ENCODE data around the gene SLC8A2. TPM values are rescaled to one million over a fixed set of nuclear protein-coding genes. Genes with fewer than 3 reads are reported as not detected.

SLC8A2 gene
- total RNA-seq, 2 experiments from 2014 or later, result 0.13 to 0.36 TPM

DNA sequence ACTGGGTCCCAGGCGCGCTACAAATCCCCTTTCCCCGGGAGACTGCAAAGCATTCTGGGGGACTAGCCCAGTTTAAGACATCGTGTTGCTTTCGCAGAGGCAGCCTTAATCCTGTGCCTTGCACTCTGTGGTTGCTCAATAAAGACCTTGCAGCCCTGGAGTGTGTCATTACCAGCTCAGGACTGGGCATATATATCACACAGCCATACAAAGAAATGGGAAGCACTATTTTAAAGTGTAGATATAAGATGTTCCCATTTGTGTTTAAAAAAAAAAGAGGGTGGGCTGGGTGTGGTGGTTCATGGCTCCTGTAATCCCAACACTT, 32.1 kb upstream of the SLC8A2 start:
- Histone ChIP-seq H3K9me2 (ENCODE audit: insufficient read depth, low read length) (no peaks in the 10 kb centered on the region), H3K4me1 (ENCODE audit: insufficient read depth, low read length, poor library complexity, severe bottlenecking) (no peaks in the 10 kb centered on the region), H2AFZ (ENCODE audit: low read length) (no peak overlapping the region), H3K9me3 (ENCODE audit: low read length) (no peaks in the 10 kb centered on the region), H3K4me3 (ENCODE audit: low read depth, low read length, poor library complexity, severe bottlenecking) (no peak overlapping the region), H3K4me2 (ENCODE audit: low read length) (no peak overlapping the region), H3K27ac (ENCODE audit: low read depth, low read length, poor library complexity, severe bottlenecking) (no peak overlapping the region), H3K79me2 (ENCODE audit: insufficient read depth, low read depth, low read length) (peaks cover 5% of the 10 kb centered on the region; the same call in 1 of the 2 replicates), H4K20me1 (ENCODE audit: insufficient read depth, low read length) (no peaks in the 10 kb centered on the region), H3K36me3 (ENCODE audit: insufficient read depth, low read length) (peaks cover 46% of the 10 kb centered on the region; the same call in 1 of the 2 replicates)
- no peak for DNase-seq (ENCODE audit: low spot score)
- POLR2A ChIA-PET, result no interaction called here
- BruUV-seq (replicated peaks), result no TSS peak
- TF ChIP-seq, protein P1, sequence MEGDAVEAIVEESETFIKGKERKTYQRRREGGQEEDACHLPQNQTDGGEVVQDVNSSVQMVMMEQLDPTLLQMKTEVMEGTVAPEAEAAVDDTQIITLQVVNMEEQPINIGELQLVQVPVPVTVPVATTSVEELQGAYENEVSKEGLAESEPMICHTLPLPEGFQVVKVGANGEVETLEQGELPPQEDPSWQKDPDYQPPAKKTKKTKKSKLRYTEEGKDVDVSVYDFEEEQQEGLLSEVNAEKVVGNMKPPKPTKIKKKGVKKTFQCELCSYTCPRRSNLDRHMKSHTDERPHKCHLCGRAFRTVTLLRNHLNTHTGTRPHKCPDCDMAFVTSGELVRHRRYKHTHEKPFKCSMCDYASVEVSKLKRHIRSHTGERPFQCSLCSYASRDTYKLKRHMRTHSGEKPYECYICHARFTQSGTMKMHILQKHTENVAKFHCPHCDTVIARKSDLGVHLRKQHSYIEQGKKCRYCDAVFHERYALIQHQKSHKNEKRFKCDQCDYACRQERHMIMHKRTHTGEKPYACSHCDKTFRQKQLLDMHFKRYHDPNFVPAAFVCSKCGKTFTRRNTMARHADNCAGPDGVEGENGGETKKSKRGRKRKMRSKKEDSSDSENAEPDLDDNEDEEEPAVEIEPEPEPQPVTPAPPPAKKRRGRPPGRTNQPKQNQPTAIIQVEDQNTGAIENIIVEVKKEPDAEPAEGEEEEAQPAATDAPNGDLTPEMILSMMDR (conservative IDR thresholded peaks at IDR 0.05; ENCODE audit: low read length), result no peak
- no peak for TF ChIP-seq EZH2phosphoT487 (IDR thresholded peaks at IDR 0.05; ENCODE audit: borderline replicate concordance, low read depth, low read length)
- intact Hi-C loops (cut with micrococcal nuclease; ENCODE audit: unreplicated experiment), result no loop called here
- CTCF ChIA-PET (ENCODE audit: unreplicated experiment), result no interaction called here

DNA sequence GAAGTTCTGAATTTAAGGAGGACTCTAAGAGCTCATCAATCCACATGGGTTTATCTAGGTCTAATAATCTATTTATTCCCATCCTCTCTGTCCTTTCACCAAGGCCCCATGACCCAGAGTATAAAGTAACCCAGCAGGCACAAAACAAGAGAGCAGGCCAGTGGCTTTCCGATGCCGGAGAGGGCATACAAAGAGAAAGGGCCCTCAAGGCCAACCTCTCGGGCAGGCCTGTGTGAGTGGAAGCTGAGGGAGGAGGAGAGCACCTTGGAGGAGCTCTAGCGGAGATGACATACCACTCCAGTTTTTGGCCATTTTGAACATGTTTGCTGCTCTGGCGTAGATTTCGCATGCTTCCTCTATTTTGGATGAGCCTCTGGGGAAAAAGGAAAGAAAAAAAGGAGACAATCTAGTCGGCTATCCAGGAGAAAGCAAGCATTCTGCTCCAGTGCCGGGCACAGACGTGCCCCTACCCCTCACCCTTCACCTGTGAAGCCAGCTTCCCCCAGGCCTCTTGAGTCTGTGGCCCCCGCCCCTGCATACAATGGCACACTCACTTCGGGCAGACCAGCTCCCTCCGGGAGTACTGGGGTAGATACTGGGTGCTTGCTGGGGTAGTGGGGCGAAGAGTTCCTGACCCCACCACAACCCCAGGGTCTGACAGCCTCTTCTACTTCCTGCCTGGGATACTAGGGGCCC, 31.6 kb upstream of the SLC8A2 start:
- CTCF ChIA-PET (ENCODE audit: unreplicated experiment), result no interaction called here
- TF ChIP-seq EZH2phosphoT487 (IDR thresholded peaks at IDR 0.05; ENCODE audit: borderline replicate concordance, low read depth, low read length), result no peak
- TF ChIP-seq, protein P1 (conservative IDR thresholded peaks at IDR 0.05; ENCODE audit: low read length), result no peak
- peaks cover 3% of the 10 kb centered on the region; the same call in 1 of the 2 replicates for H3K79me2 ChIP-seq (ENCODE audit: insufficient read depth, low read depth, low read length)

More for the DNA sequence above, 31.6 kb upstream of the SLC8A2 start:
- Histone ChIP-seq H3K36me3 (ENCODE audit: insufficient read depth, low read length) (peaks cover 46% of the 10 kb centered on the region; the same call in 1 of the 2 replicates), H3K9me3 (ENCODE audit: low read length) (no peaks in the 10 kb centered on the region), H3K9me2 (ENCODE audit: insufficient read depth, low read length) (no peaks in the 10 kb centered on the region), H3K27ac (ENCODE audit: low read depth, low read length, poor library complexity, severe bottlenecking) (no peak overlapping the region), H3K4me3 (ENCODE audit: low read depth, low read length, poor library complexity, severe bottlenecking) (no peak overlapping the region), H3K4me1 (ENCODE audit: insufficient read depth, low read length, poor library complexity, severe bottlenecking) (no peaks in the 10 kb centered on the region), H4K20me1 (ENCODE audit: insufficient read depth, low read length) (no peaks in the 10 kb centered on the region), H3K4me2 (ENCODE audit: low read length) (no peak overlapping the region), H2AFZ (ENCODE audit: low read length) (no peak overlapping the region)
- BruUV-seq (replicated peaks), result no TSS peak
- no peak for DNase-seq (ENCODE audit: low spot score)
- POLR2A ChIA-PET, result no interaction called here
- intact Hi-C loops (cut with micrococcal nuclease; ENCODE audit: unreplicated experiment), result no loop called here

Measured in OCI-LY7 (cell line).